Activated CD4-positive, alpha-beta T cell treated with anti-CD3 and anti-CD28 coated beads, Interleukin-2, amount 10 ng/mL, durations not matched to agents 7 days and 5 days (primary cell): ENCODE measurements around the gene PRKCA. TPM values are rescaled to one million over a fixed set of nuclear protein-coding genes. Genes with fewer than 3 reads are reported as not detected.

Experiments
- CTCF ChIA-PET: fragments of 350-600 bp; sonication (Branson Sonifier 250); formaldehyde crosslinking; loops from one replicate; lab custom pipeline; 2021; ENCODE audit warnings: antibody characterized with exemption; lab: Charles Lee
- POLR2A ChIA-PET: fragments of 350-600 bp; sonication (Branson Sonifier 250); formaldehyde crosslinking; loops from one replicate; lab custom pipeline; 2021; ENCODE audit warnings: antibody characterized with exemption; lab: Charles Lee
- DNase-seq: peaks from one replicate; pipeline ENCODE4 v3.0.0-alpha.2; 2020
- H3K27ac Mint-ChIP-seq: one replicate; pipeline ENCODE4 v1.8.0; 2021; ENCODE audit warnings: mild to moderate bottlenecking, moderate library complexity, mixed read lengths
- H3K27me3 Mint-ChIP-seq: one replicate; pipeline ENCODE4 v1.8.0; 2021; ENCODE audit warnings: mixed read lengths
- H3K36me3 Mint-ChIP-seq: one replicate; pipeline ENCODE4 v1.8.0; 2021; ENCODE audit warnings: low read depth, mixed read lengths
- H3K4me1 Mint-ChIP-seq: one replicate; pipeline ENCODE4 v1.8.0; 2021; ENCODE audit warnings: mixed read lengths
- H3K4me3 Mint-ChIP-seq: one replicate; pipeline ENCODE4 v1.8.0; 2021; ENCODE audit warnings: mild to moderate bottlenecking, moderate library complexity, mixed read lengths
- H3K9me3 Mint-ChIP-seq: one replicate; pipeline ENCODE4 v1.8.0; 2021; ENCODE audit warnings: mixed read lengths
- total RNA-seq, 2 experiments: library from RNA; stranded (reverse); gene quantifications; one replicate each; pipeline ENCODE4 v1.2.3, GENCODE V29; 2021

Gene PRKCA
- total RNA-seq, 2 experiments from 2014 or later, result 72.8 to 74.6 TPM

- peaks cover 33% of the 10 kb centered on the region for H3K36me3 Mint-ChIP-seq
- no peaks in the 10 kb centered on the region for H3K27me3 Mint-ChIP-seq
- H3K27ac Mint-ChIP-seq, result no peak overlapping the region
- no peak for DNase-seq
- no peaks in the 10 kb centered on the region for H3K4me1 Mint-ChIP-seq
- ChIA-PET POLR2A (no interaction called here), CTCF (interaction anchor here (0.9 kb wide), 1 partner anchor 17 kb away, joined by 3 read pairs; no protein-coding TSS in a partner anchor)
- no peak overlapping the region for H3K4me3 Mint-ChIP-seq
- peaks cover 8% of the 10 kb centered on the region for H3K9me3 Mint-ChIP-seq
Observed at GRCh38 chr17:66799849-66800537, 497.6 kb downstream of the PRKCA start.

- no peaks in the 10 kb centered on the region for H3K9me3 Mint-ChIP-seq
- H3K4me1 Mint-ChIP-seq, result peaks cover 18% of the 10 kb centered on the region
- peaks cover 22% of the 10 kb centered on the region for H3K36me3 Mint-ChIP-seq
- H3K27ac Mint-ChIP-seq, result no peak overlapping the region
- CTCF ChIA-PET, result interaction anchor here (0.8 kb wide), 1 partner anchor 9 kb away, joined by 4 read pairs; no protein-coding TSS in a partner anchor
- no peak overlapping the region for H3K4me3 Mint-ChIP-seq
- no peak for DNase-seq
- POLR2A ChIA-PET, result no interaction called here
- H3K27me3 Mint-ChIP-seq, result no peaks in the 10 kb centered on the region
Observed at GRCh38 chr17:66803474-66803951, 501.1 kb downstream of the PRKCA start.

GRCh38 chr17:66805567-66805966 lies 503.2 kb downstream of the PRKCA start:
- Mint-ChIP-seq H3K27ac (no peak overlapping the region), H3K36me3 (peaks cover 20% of the 10 kb centered on the region), H3K4me3 (no peak overlapping the region), H3K9me3 (no peaks in the 10 kb centered on the region), H3K4me1 (peaks cover 18% of the 10 kb centered on the region), H3K27me3 (no peaks in the 10 kb centered on the region)
- DNase-seq, result no peak
- POLR2A ChIA-PET, result no interaction called here
- CTCF ChIA-PET, result interaction anchor here (1.2 kb wide), 1 partner anchor 10 kb away, joined by 5 read pairs; no protein-coding TSS in a partner anchor

- ChIA-PET CTCF (no interaction called here), POLR2A (no interaction called here)
- DNase-seq, result no peak
- no peaks in the 10 kb centered on the region for H3K27me3 Mint-ChIP-seq
- peaks cover 18% of the 10 kb centered on the region for H3K4me1 Mint-ChIP-seq
- no peaks in the 10 kb centered on the region for H3K9me3 Mint-ChIP-seq
- no peak overlapping the region for H3K27ac Mint-ChIP-seq
- H3K4me3 Mint-ChIP-seq, result no peak overlapping the region
- peaks cover 14% of the 10 kb centered on the region for H3K36me3 Mint-ChIP-seq
Observed at GRCh38 chr17:66807182-66807581, 504.8 kb downstream of the PRKCA start.

- Mint-ChIP-seq H3K9me3 (no peaks in the 10 kb centered on the region), H3K27me3 (no peaks in the 10 kb centered on the region), H3K36me3 (peaks cover 14% of the 10 kb centered on the region), H3K4me1 (peaks cover 18% of the 10 kb centered on the region), H3K27ac (no peak overlapping the region), H3K4me3 (no peak overlapping the region)
- no peak for DNase-seq
- CTCF ChIA-PET, result interaction anchor here (0.6 kb wide), 1 partner anchor 208 kb away, joined by 3 read pairs; no protein-coding TSS in a partner anchor
- POLR2A ChIA-PET, result no interaction called here
Observed at GRCh38 chr17:66809408-66809807, 507.0 kb downstream of the PRKCA start.

- peaks cover 14% of the 10 kb centered on the region for H3K36me3 Mint-ChIP-seq
- peaks cover 13% of the 10 kb centered on the region for H3K4me1 Mint-ChIP-seq
- H3K27me3 Mint-ChIP-seq, result no peaks in the 10 kb centered on the region
- POLR2A ChIA-PET, result no interaction called here
- no peaks in the 10 kb centered on the region for H3K9me3 Mint-ChIP-seq
- H3K4me3 Mint-ChIP-seq, result no peak overlapping the region
- no peak overlapping the region for H3K27ac Mint-ChIP-seq
- CTCF ChIA-PET, result interaction anchor here (0.6 kb wide), 1 partner anchor 594 kb away, joined by 4 read pairs; no protein-coding TSS in a partner anchor
- no peak for DNase-seq
Observed at GRCh38 chr17:66810951-66811682, 508.7 kb downstream of the PRKCA start.

GRCh38 chr17:66811683-66812054 lies 509.3 kb downstream of the PRKCA start:
- Mint-ChIP-seq H3K36me3 (peaks cover 14% of the 10 kb centered on the region), H3K4me1 (peaks cover 13% of the 10 kb centered on the region), H3K27me3 (no peaks in the 10 kb centered on the region), H3K9me3 (no peaks in the 10 kb centered on the region), H3K4me3 (no peak overlapping the region), H3K27ac (no peak overlapping the region)
- ChIA-PET CTCF (interaction anchor here (0.6 kb wide), 1 partner anchor 594 kb away, joined by 4 read pairs; no protein-coding TSS in a partner anchor), POLR2A (no interaction called here)
- DNase-seq, result no peak

- Mint-ChIP-seq H3K4me3 (no peak overlapping the region), H3K27ac (no peak overlapping the region), H3K4me1 (peaks cover 9% of the 10 kb centered on the region), H3K36me3 (peaks cover 8% of the 10 kb centered on the region), H3K27me3 (no peaks in the 10 kb centered on the region), H3K9me3 (peaks cover 4% of the 10 kb centered on the region)
- DNase-seq, result no peak
- ChIA-PET POLR2A (no interaction called here), CTCF (no interaction called here)
Observed at GRCh38 chr17:66812571-66812970, 510.2 kb downstream of the PRKCA start.

- DNase-seq, result no peak
- H3K4me1 Mint-ChIP-seq, result peaks cover 2% of the 10 kb centered on the region
- POLR2A ChIA-PET, result no interaction called here
- peaks cover 1% of the 10 kb centered on the region for H3K36me3 Mint-ChIP-seq
- no peaks in the 10 kb centered on the region for H3K27me3 Mint-ChIP-seq
- H3K9me3 Mint-ChIP-seq, result peaks cover 4% of the 10 kb centered on the region
- CTCF ChIA-PET, result no interaction called here
- H3K4me3 Mint-ChIP-seq, result no peak overlapping the region
- H3K27ac Mint-ChIP-seq, result no peak overlapping the region
Observed at GRCh38 chr17:66813296-66813695, 510.9 kb downstream of the PRKCA start.

- POLR2A ChIA-PET, result no interaction called here
- H3K4me1 Mint-ChIP-seq, result no peaks in the 10 kb centered on the region
- H3K27me3 Mint-ChIP-seq, result no peaks in the 10 kb centered on the region
- CTCF ChIA-PET, result no interaction called here
- H3K4me3 Mint-ChIP-seq, result no peak overlapping the region
- no peak for DNase-seq
- H3K9me3 Mint-ChIP-seq, result peaks cover 5% of the 10 kb centered on the region
- H3K27ac Mint-ChIP-seq, result no peak overlapping the region
- no peaks in the 10 kb centered on the region for H3K36me3 Mint-ChIP-seq
Observed at GRCh38 chr17:66814026-66814425, 511.6 kb downstream of the PRKCA start.

GRCh38 chr17:66814570-66814969 lies 512.2 kb downstream of the PRKCA start:
- H3K27me3 Mint-ChIP-seq, result no peaks in the 10 kb centered on the region
- H3K9me3 Mint-ChIP-seq, result peaks cover 5% of the 10 kb centered on the region
- ChIA-PET CTCF (no interaction called here), POLR2A (no interaction called here)
- no peaks in the 10 kb centered on the region for H3K36me3 Mint-ChIP-seq
- no peaks in the 10 kb centered on the region for H3K4me1 Mint-ChIP-seq
- H3K4me3 Mint-ChIP-seq, result no peak overlapping the region
- no peak for DNase-seq
- no peak overlapping the region for H3K27ac Mint-ChIP-seq

- Mint-ChIP-seq H3K27ac (no peak overlapping the region), H3K4me3 (no peak overlapping the region), H3K36me3 (no peaks in the 10 kb centered on the region), H3K4me1 (no peaks in the 10 kb centered on the region), H3K9me3 (peaks cover 5% of the 10 kb centered on the region), H3K27me3 (no peaks in the 10 kb centered on the region)
- POLR2A ChIA-PET, result no interaction called here
- CTCF ChIA-PET, result no interaction called here
- DNase-seq, result no peak
Observed at GRCh38 chr17:66817750-66818149, 515.3 kb downstream of the PRKCA start.

GRCh38 chr17:66819466-66819865 lies 517.1 kb downstream of the PRKCA start:
- DNase-seq, result no peak
- CTCF ChIA-PET, result no interaction called here
- no peak overlapping the region for H3K27ac Mint-ChIP-seq
- H3K4me3 Mint-ChIP-seq, result no peak overlapping the region
- H3K4me1 Mint-ChIP-seq, result no peaks in the 10 kb centered on the region
- H3K9me3 Mint-ChIP-seq, result peaks cover 5% of the 10 kb centered on the region
- POLR2A ChIA-PET, result no interaction called here
- H3K27me3 Mint-ChIP-seq, result no peaks in the 10 kb centered on the region
- H3K36me3 Mint-ChIP-seq, result no peaks in the 10 kb centered on the region
